BLaER1 treated with 17β-estradiol and CSF1 and Interleukin-3, amounts not matched to agents 10 nM and 100 nM (cell line): ENCODE results near the gene NT5C3A.
"Not testable (repeated sequence)": the region's sequence is repeated elsewhere in the genome, so short reads cannot be mapped to it uniquely, and the experiment has no call there.

Source experiments
- H3K27ac ChIP-seq, 11 experiments: shearing (Covaris generic); formaldehyde crosslinking; 2 replicates each; pipeline ENCODE4 v1.8.1; 2022
- H3K27me3 ChIP-seq, 11 experiments: shearing (Covaris generic); formaldehyde crosslinking; 2 replicates each; pipeline ENCODE4 v1.8.1; 2022
- H3K36me3 ChIP-seq, 11 experiments: shearing (Covaris generic); formaldehyde crosslinking; 2 replicates each; pipeline ENCODE4 v1.8.1; 2022
- H3K4me1 ChIP-seq, 10 experiments: shearing (Covaris generic); formaldehyde crosslinking; 2 replicates each; pipeline ENCODE4 v1.8.1; 2022
- H3K4me2 ChIP-seq, 11 experiments: shearing (Covaris generic); formaldehyde crosslinking; 2 replicates each; pipeline ENCODE4 v1.8.1; 2022
- H3K4me3 ChIP-seq, 10 experiments: shearing (Covaris generic); formaldehyde crosslinking; 2 replicates each; pipeline ENCODE4 v1.8.1; 2022
- H3K9ac ChIP-seq, 11 experiments: shearing (Covaris generic); formaldehyde crosslinking; 2 replicates each; pipeline ENCODE4 v1.8.1; 2022
- H3K9me3 ChIP-seq, 11 experiments: shearing (Covaris generic); formaldehyde crosslinking; replicated peaks in 1 of 11; 2 replicates each; pipeline ENCODE4 v1.8.1; 2022
- H4K20me1 ChIP-seq, 11 experiments: shearing (Covaris generic); formaldehyde crosslinking; 2 replicates each; pipeline ENCODE4 v1.8.1; 2022
- Cebpa-rat ChIP-seq, 11 experiments: shearing (Covaris generic); IDR thresholded peaks; 2 replicates each; pipeline ENCODE4 v1.8.1; 2022

Gene NT5C3A

GRCh38 chr7:33003111-33003510 lies 59.5 kb downstream of the NT5C3A start:
- H3K36me3 ChIP-seq, H3K9ac ChIP-seq, H3K9me3 ChIP-seq, H3K4me1 ChIP-seq, H3K27ac ChIP-seq, H3K4me3 ChIP-seq, H4K20me1 ChIP-seq, H3K4me2 ChIP-seq: not testable (repeated sequence)
- H3K27me3 ChIP-seq = peaks cover 0 to 14% (median 10%) of the 10 kb centered on the region in 11 experiments; a peak in 13 of 22 replicates

- not testable (repeated sequence) for H3K9me3 ChIP-seq, H3K4me1 ChIP-seq, H3K9ac ChIP-seq, H3K27ac ChIP-seq, H3K36me3 ChIP-seq, H3K4me3 ChIP-seq, H4K20me1 ChIP-seq
- peak overlapping the region in 1 of 11 experiments; percentile 37; a peak in 1 of 22 replicates for H3K4me2 ChIP-seq
- H3K27me3 ChIP-seq = peaks cover 0 to 21% (median 14%) of the 10 kb centered on the region in 11 experiments; a peak in 14 of 22 replicates
Observed at GRCh38 chr7:32999380-32999779, 63.2 kb downstream of the NT5C3A start.

DNA sequence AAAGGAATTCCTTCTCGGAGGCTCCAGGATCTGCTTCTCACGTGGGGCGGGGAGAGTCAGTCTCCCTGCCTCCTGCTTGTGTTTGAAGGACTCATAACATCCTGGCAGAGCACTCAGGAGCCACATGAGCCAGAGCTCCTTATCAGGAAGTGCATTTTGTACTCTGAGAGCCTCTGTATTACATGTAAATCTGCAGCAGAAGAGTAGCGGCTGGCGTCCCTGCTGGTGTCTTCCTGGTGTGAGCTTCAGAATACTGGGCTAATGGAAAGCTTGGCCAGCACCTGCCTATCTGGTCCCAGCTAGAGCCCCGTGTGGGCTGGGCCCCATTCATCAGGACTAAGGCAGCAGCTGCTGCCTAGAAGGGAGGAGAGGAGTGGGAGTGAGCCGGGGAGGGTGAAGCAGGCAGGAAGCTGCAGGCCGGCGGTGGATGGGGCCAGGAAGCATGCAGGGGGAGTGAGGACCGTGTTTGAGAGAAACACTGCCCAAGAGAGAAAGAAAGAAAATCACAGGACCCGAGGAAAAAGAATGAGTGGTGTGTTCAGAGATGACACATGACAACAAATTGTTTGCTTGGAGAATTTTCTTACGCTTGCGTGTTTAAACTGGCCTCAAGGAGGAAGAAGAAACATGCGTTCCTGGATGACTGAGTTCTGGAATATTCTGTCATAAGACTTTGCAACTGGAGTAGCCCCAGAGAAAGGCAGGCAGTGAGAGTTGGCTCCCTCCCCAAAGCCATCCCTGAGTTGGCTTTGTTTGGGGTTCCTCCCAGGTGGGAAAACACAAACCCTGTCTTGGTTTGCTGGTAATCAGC lies 64.0 kb downstream of the NT5C3A start:
- H3K4me3 ChIP-seq, H3K27ac ChIP-seq, H4K20me1 ChIP-seq, H3K9ac ChIP-seq, H3K4me1 ChIP-seq, H3K36me3 ChIP-seq, H3K9me3 ChIP-seq: not testable (repeated sequence)
- peaks cover 0 to 29% (median 15%) of the 10 kb centered on the region in 11 experiments; a peak in 14 of 22 replicates for H3K27me3 ChIP-seq
- H3K4me2 ChIP-seq = peak overlapping the region in 10 of 11 experiments; percentile 10 to 48 (median 36); a peak in 14 of 22 replicates

- not testable (repeated sequence) for H3K36me3 ChIP-seq, H3K9me3 ChIP-seq, H4K20me1 ChIP-seq, H3K4me1 ChIP-seq, H3K9ac ChIP-seq, H3K27ac ChIP-seq, H3K4me3 ChIP-seq
- peak overlapping the region in 2 of 11 experiments; percentile 36 to 44; a peak in 2 of 22 replicates for H3K4me2 ChIP-seq
- H3K27me3 ChIP-seq = peaks cover 0 to 35% (median 21%) of the 10 kb centered on the region in 11 experiments; a peak in 16 of 22 replicates
Observed at GRCh38 chr7:32997956-32998355, 64.6 kb downstream of the NT5C3A start.

GRCh38 chr7:32992750-32993149 lies 69.8 kb downstream of the NT5C3A start:
- H3K4me3 ChIP-seq, H3K9ac ChIP-seq, H3K9me3 ChIP-seq, H3K36me3 ChIP-seq, H4K20me1 ChIP-seq: not testable (repeated sequence)
- Histone ChIP-seq H3K4me2 (peak overlapping the region in 10 of 11 experiments; percentile 35 to 72 (median 54); a peak in 15 of 22 replicates), H3K27me3 (peaks cover 0 to 55% (median 34%) of the 10 kb centered on the region in 11 experiments; a peak in 17 of 22 replicates), H3K4me1 (peaks cover 0 to 45% (median 28%) of the 10 kb centered on the region in 10 experiments; a peak in 17 of 20 replicates), H3K27ac (peak overlapping the region in 1 of 11 experiments; percentile 40; a peak in 1 of 22 replicates)

- H3K4me1 ChIP-seq = peaks cover 0 to 47% (median 29%) of the 10 kb centered on the region in 10 experiments; a peak in 17 of 20 replicates
- H3K9me3 ChIP-seq, H4K20me1 ChIP-seq, H3K4me3 ChIP-seq, H3K9ac ChIP-seq, H3K36me3 ChIP-seq: not testable (repeated sequence)
- peak overlapping the region in 10 of 11 experiments; percentile 35 to 72 (median 63); a peak in 17 of 22 replicates for H3K4me2 ChIP-seq
- H3K27ac ChIP-seq = peak overlapping the region in 1 of 11 experiments; percentile 40; a peak in 1 of 22 replicates
- peaks cover 0 to 58% (median 34%) of the 10 kb centered on the region in 11 experiments; a peak in 17 of 22 replicates for H3K27me3 ChIP-seq
Observed at GRCh38 chr7:32991975-32992700, 70.4 kb downstream of the NT5C3A start.

- H3K27me3 ChIP-seq = peaks cover 0 to 57% (median 34%) of the 10 kb centered on the region in 11 experiments; a peak in 17 of 22 replicates
- peaks cover 0 to 47% (median 29%) of the 10 kb centered on the region in 10 experiments; a peak in 17 of 20 replicates for H3K4me1 ChIP-seq
- not testable (repeated sequence) for H3K4me3 ChIP-seq, H3K9me3 ChIP-seq, H3K9ac ChIP-seq, H4K20me1 ChIP-seq, H3K36me3 ChIP-seq
- H3K4me2 ChIP-seq = peak overlapping the region in 8 of 11 experiments; percentile 35 to 70 (median 62); a peak in 16 of 22 replicates
- peak overlapping the region in 1 of 11 experiments; percentile 31; a peak in 1 of 22 replicates for H3K27ac ChIP-seq
Observed at GRCh38 chr7:32991068-32991585, 71.4 kb downstream of the NT5C3A start.

GRCh38 chr7:32988148-32988547 lies 74.4 kb downstream of the NT5C3A start:
- H3K4me3 ChIP-seq, H3K36me3 ChIP-seq, H4K20me1 ChIP-seq, H3K9me3 ChIP-seq: not testable (repeated sequence)
- H3K4me1 ChIP-seq = peaks cover 0 to 47% (median 29%) of the 10 kb centered on the region in 10 experiments; a peak in 17 of 20 replicates
- TF ChIP-seq Cebpa-rat (IDR thresholded peaks at IDR 0.05) = 0 out of 22 replicates have a peak, but pooled peaks of 1 of the 11 experiments have one; percentile 25
- peaks cover 0 to 40% (median 25%) of the 10 kb centered on the region in 11 experiments; a peak in 17 of 22 replicates for H3K27me3 ChIP-seq
- peak overlapping the region in 4 of 11 experiments; percentile 37 to 60 (median 52); a peak in 6 of 22 replicates for H3K27ac ChIP-seq
- H3K4me2 ChIP-seq = peak overlapping the region in 10 of 11 experiments; percentile 37 to 78 (median 63); a peak in 17 of 22 replicates
- H3K9ac ChIP-seq = 0 out of 22 replicates have a peak overlapping the region, but pooled peaks of 1 of the 11 experiments have one; percentile 1

GRCh38 chr7:32979902-32980301 lies 82.7 kb downstream of the NT5C3A start:
- H3K4me3 ChIP-seq, H3K4me2 ChIP-seq, H4K20me1 ChIP-seq, H3K36me3 ChIP-seq, H3K4me1 ChIP-seq, H3K9ac ChIP-seq, H3K27me3 ChIP-seq, H3K9me3 ChIP-seq, H3K27ac ChIP-seq: not testable (repeated sequence)

- not testable (repeated sequence) for H3K36me3 ChIP-seq, H3K4me1 ChIP-seq, H3K9ac ChIP-seq, H4K20me1 ChIP-seq, H3K4me3 ChIP-seq, H3K27ac ChIP-seq, H3K9me3 ChIP-seq, H3K4me2 ChIP-seq, H3K27me3 ChIP-seq
Observed at GRCh38 chr7:32979246-32979645, 83.3 kb downstream of the NT5C3A start.

DNA sequence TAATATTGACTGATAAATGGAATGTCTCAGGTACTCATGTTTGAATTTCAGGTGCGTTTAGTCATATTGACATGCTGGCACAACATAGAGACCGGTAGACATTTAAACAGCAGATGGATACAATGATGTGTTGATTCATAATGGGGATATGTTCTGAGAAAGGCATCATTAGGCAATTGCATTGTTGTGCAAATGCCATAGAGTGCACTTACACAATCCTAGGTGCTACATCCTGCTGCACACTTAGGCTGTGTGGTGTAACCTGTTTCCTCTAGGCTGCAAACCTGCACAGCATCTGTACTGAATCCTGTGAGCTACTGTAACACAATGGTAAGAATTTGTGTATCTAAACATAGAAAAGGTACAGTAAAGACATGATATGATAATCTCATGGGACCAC lies 85.4 kb downstream of the NT5C3A start:
- not testable (repeated sequence) for H3K36me3 ChIP-seq, H3K4me3 ChIP-seq, H3K9me3 ChIP-seq, H3K4me1 ChIP-seq, H3K27ac ChIP-seq, H3K4me2 ChIP-seq, H4K20me1 ChIP-seq, H3K9ac ChIP-seq, H3K27me3 ChIP-seq

DNA sequence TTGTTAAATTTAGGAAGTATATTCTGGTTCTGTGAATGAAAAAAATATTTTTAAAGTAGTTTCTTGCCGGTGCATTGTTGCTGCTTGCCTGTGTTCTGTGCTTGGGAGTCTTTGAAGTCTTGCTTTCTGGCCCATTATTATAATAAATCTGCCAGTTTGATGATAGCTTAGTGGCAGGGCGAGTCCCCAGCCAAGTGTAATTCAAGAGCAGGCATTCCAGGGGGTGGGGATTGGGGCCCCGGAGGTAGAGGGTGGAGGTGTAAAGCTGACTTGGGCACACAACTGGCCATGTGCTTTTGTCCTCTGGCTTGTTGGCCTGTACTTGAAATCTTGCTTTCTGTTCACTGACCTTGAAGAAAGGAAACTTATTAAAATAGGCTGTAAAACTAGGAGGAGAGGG lies 90.6 kb downstream of the NT5C3A start:
- not testable (repeated sequence) for H3K4me1 ChIP-seq, H3K27ac ChIP-seq, H3K9me3 ChIP-seq, H3K36me3 ChIP-seq, H3K27me3 ChIP-seq, H3K4me2 ChIP-seq, H3K9ac ChIP-seq, H4K20me1 ChIP-seq, H3K4me3 ChIP-seq

DNA sequence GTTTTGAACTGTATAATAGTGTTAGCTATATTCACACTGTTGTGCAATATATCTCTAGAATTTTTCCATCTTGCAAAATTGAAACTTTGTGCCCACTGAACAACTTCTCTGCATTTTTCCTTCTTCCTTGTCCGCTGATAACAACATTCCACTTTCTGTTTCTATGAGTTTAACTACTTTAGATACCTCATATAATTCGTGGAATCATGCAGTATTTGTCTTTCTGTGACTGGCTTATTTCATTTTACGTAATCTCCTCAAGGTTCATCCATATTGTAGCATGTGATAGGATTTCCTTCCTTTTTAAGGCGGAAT lies 95.4 kb downstream of the NT5C3A start:
- not testable (repeated sequence) for H3K27ac ChIP-seq, H3K4me3 ChIP-seq, H3K9me3 ChIP-seq, H3K27me3 ChIP-seq, H3K9ac ChIP-seq, H3K4me1 ChIP-seq, H3K36me3 ChIP-seq, H3K4me2 ChIP-seq, H4K20me1 ChIP-seq
